HG02840 (cell line): ENCODE results near the gene EYA4.

Experiments
- ATAC-seq: cut with Tn5 transposase; IDR thresholded peaks from one replicate; pipeline ENCODE4 v1.9.1; 2021; ENCODE audit warnings: mild to moderate bottlenecking, moderate library complexity, moderate number of reproducible peaks; ENCODE audit not compliant: unreplicated experiment, low FRiP score

The EYA4 gene

GRCh38 chr6:133432021-133432989 is 191.1 kb downstream of the EYA4 start:
- no peak for ATAC-seq

- ATAC-seq, result no peak
These were observed 194.0 kb downstream of the EYA4 start for GRCh38 chr6:133435065-133435728.

GRCh38 chr6:133436652-133437051 is 195.5 kb downstream of the EYA4 start:
- no peak for ATAC-seq

GRCh38 chr6:133441491-133441890 is 200.3 kb downstream of the EYA4 start:
- ATAC-seq, result no peak

GRCh38 chr6:133446789-133447188 is 205.6 kb downstream of the EYA4 start:
- ATAC-seq, result no peak

- no peak for ATAC-seq
These were observed 206.8 kb downstream of the EYA4 start for GRCh38 chr6:133447924-133448323.

GRCh38 chr6:133456439-133456838 is 215.3 kb downstream of the EYA4 start:
- no peak for ATAC-seq

GRCh38 chr6:133456944-133457343 is 215.8 kb downstream of the EYA4 start:
- no peak for ATAC-seq

- ATAC-seq, result no peak
These were observed 218.9 kb downstream of the EYA4 start for GRCh38 chr6:133460101-133460500.

- ATAC-seq, result no peak
These were observed 222.6 kb downstream of the EYA4 start for GRCh38 chr6:133463790-133464189.

- no peak for ATAC-seq
These were observed 225.5 kb downstream of the EYA4 start for GRCh38 chr6:133466680-133467079.

- ATAC-seq, result no peak
These were observed 226.2 kb downstream of the EYA4 start for GRCh38 chr6:133467231-133467981.

GRCh38 chr6:133467982-133468380 is 226.8 kb downstream of the EYA4 start:
- no peak for ATAC-seq

GRCh38 chr6:133468591-133468990 is 227.4 kb downstream of the EYA4 start:
- ATAC-seq, result no peak

GRCh38 chr6:133474516-133474915 is 233.4 kb downstream of the EYA4 start:
- ATAC-seq, result no peak

- ATAC-seq, result no peak
These were observed 237.5 kb downstream of the EYA4 start for GRCh38 chr6:133478673-133479072.

- no peak for ATAC-seq
These were observed 246.0 kb downstream of the EYA4 start for GRCh38 chr6:133487174-133487573.

GRCh38 chr6:133495205-133495903 is 254.2 kb downstream of the EYA4 start:
- no peak for ATAC-seq

GRCh38 chr6:133499662-133500061 is 258.5 kb downstream of the EYA4 start:
- ATAC-seq, result no peak

GRCh38 chr6:133501675-133502270 is 260.6 kb downstream of the EYA4 start:
- ATAC-seq, result no peak
